ENCODE data around the gene RASGRF2.

DNA sequence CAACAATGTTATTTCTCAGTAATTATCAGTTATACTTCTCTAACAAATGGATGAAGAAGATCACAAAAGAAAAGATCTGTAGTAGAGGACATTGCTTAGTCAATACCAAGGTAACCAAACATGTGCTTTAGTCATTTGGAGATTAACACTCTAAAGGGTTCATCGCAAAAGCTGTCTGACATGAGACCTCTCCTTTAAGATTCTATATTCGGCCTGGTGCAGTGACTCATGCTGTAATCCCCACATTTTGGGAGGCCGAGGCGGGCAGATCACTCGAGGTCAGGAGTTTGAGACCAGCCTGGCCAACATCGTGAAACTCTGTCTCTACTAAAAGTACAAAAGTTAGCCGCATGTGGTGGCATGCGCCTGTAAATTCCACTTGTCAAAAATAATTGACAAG is 254.7 kb downstream of the RASGRF2 start:
- no peak for TF ChIP-seq POLR2A (IDR thresholded peaks at IDR 0.05)
- TF ChIP-seq, protein P1, sequence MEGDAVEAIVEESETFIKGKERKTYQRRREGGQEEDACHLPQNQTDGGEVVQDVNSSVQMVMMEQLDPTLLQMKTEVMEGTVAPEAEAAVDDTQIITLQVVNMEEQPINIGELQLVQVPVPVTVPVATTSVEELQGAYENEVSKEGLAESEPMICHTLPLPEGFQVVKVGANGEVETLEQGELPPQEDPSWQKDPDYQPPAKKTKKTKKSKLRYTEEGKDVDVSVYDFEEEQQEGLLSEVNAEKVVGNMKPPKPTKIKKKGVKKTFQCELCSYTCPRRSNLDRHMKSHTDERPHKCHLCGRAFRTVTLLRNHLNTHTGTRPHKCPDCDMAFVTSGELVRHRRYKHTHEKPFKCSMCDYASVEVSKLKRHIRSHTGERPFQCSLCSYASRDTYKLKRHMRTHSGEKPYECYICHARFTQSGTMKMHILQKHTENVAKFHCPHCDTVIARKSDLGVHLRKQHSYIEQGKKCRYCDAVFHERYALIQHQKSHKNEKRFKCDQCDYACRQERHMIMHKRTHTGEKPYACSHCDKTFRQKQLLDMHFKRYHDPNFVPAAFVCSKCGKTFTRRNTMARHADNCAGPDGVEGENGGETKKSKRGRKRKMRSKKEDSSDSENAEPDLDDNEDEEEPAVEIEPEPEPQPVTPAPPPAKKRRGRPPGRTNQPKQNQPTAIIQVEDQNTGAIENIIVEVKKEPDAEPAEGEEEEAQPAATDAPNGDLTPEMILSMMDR (IDR thresholded peaks at IDR 0.05) = no peak

Data from uterus (tissue), 2 donors.